ENCODE results near the gene DDX42. TPM values are rescaled to one million over a fixed set of nuclear protein-coding genes. Genes with fewer than 3 reads are reported as not detected.

Gene DDX42
- total and polyA plus RNA-seq, 9 of the 15 experiments (the other 6 are each of a cell fraction or from before 2014, with no cell fraction given) = 16.5 to 149 (median 87.6) TPM

DNA sequence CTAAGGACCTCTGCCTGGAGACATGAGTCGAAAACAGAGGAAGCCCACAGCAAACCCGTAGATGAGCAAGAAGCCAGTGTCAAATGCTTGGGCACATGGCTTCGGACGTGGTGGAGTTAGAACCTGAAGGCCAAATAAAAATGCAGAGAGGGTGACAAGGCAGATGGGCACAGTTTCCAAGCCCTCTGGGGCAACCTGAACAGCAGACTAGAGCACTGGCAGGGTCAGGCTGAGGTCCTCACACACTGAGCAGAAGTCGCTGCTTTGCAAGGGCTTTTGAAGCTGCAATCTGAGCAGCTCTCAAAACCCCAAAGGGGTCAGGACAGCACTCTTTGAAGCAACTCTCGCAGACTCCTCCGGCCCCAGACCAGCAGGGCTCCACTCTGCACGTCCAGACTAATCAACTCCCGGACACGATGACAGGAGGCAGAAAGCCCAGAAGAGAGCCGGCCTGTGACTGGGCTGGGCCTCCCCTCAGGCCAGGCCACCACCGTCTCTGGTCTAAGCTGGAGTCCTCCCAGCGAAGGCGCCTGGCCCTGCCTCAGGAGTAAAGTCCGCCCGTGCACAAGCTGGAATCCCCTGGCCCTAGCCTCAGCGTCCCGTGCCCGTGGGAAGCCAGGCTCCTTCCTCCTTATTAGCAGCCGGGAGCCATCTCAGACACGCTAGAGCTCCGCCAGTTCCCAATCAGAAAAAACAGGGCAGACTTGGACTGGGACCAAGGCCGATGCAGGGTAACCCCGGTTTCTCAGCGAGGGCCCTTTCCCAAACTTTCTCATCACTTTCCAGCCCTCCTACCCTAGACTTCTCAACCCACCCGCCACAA is 67.6 kb downstream of the DDX42 start (continued):
- TF ChIP-seq PBX2 (CRISPR knock-in tag; IDR thresholded peaks at IDR 0.05; ENCODE audit: low read depth) = no peak
- no peak for TF ChIP-seq PBX2 (tag; conservative IDR thresholded peaks at IDR 0.05; ENCODE audit: low read depth)
- TF ChIP-seq SAP30 (IDR thresholded peaks at IDR 0.05; ENCODE audit: borderline replicate concordance, insufficient read depth, low read depth, low read length, poor library complexity, severe bottlenecking) = no peak
- TF ChIP-seq TAF1 (IDR thresholded peaks at IDR 0.05; ENCODE audit: control insufficient read depth, extremely low read depth, insufficient read depth, low read length, severe bottlenecking) = peak; percentile 24
- TF ChIP-seq RBFOX2 (IDR thresholded peaks at IDR 0.05; ENCODE audit: low read depth, low read length) = no peak
- TF ChIP-seq, protein P1, sequence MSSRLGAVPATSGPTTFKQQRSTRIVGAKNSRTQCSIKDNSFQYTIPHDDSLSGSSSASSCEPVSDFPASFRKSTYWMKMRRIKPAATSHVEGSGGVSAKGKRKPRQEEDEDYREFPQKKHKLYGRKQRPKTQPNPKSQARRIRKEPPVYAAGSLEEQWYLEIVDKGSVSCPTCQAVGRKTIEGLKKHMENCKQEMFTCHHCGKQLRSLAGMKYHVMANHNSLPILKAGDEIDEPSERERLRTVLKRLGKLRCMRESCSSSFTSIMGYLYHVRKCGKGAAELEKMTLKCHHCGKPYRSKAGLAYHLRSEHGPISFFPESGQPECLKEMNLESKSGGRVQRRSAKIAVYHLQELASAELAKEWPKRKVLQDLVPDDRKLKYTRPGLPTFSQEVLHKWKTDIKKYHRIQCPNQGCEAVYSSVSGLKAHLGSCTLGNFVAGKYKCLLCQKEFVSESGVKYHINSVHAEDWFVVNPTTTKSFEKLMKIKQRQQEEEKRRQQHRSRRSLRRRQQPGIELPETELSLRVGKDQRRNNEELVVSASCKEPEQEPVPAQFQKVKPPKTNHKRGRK (tag; IDR thresholded peaks at IDR 0.05) = no peak
- TF ChIP-seq SMARCC2 (IDR thresholded peaks at IDR 0.05; ENCODE audit: low read depth) = no peak
- TF ChIP-seq SPI1 (IDR thresholded peaks at IDR 0.05; ENCODE audit: borderline replicate concordance, low read depth, low read length) = no peak
- TF ChIP-seq SLC30A9 (CRISPR knock-in tag; IDR thresholded peaks at IDR 0.05) = no peak
- no peak for TF ChIP-seq ARID1B (IDR thresholded peaks at IDR 0.05)
- no peak for TF ChIP-seq ZNF347 (CRISPR knock-in tag; IDR thresholded peaks at IDR 0.05; ENCODE audit: low read depth)
- no peak for TF ChIP-seq RBM34 (IDR thresholded peaks at IDR 0.05; ENCODE audit: borderline replicate concordance, insufficient read depth, low read length)
- TF ChIP-seq PCBP2 (IDR thresholded peaks at IDR 0.05; ENCODE audit: low read depth, low read length, poor library complexity, severe bottlenecking) = no peak
- TF ChIP-seq ZNF431 (CRISPR knock-in tag; IDR thresholded peaks at IDR 0.05) = no peak
- TF ChIP-seq KAT2B (IDR thresholded peaks at IDR 0.05; ENCODE audit: low read depth, low read length) = no peak
- TF ChIP-seq SIN3A (IDR thresholded peaks at IDR 0.05; ENCODE audit: borderline replicate concordance in 2 of 2, control insufficient read depth in 1 of 2, low read depth in 2 of 2, low read length in 2 of 2) = peak; percentile 53; a peak in 1 of 4 replicates
- no peak for TF ChIP-seq MTA2 (IDR thresholded peaks at IDR 0.05; ENCODE audit: low read depth)
- no peak for TF ChIP-seq FOXP1 (CRISPR knock-in tag; IDR thresholded peaks at IDR 0.05)
- TF ChIP-seq DIDO1 (tag; IDR thresholded peaks at IDR 0.05; ENCODE audit: low read depth) = no peak
- peak; percentile 75; the same call in 1 of the 2 replicates for TF ChIP-seq KAT7 (CRISPR knock-in tag; IDR thresholded peaks at IDR 0.05; ENCODE audit: borderline replicate concordance)
- no peak for TF ChIP-seq ZC3H8 (IDR thresholded peaks at IDR 0.05)
- no peak for TF ChIP-seq ZFPM2 (CRISPR knock-in tag; IDR thresholded peaks at IDR 0.05)
- TF ChIP-seq CBX1 (IDR thresholded peaks at IDR 0.05; ENCODE audit: low read depth) = no peak
- TF ChIP-seq KDM5B (IDR thresholded peaks at IDR 0.05; ENCODE audit: insufficient replicate concordance, low read depth, low read length) = peak; percentile 17
- TF ChIP-seq XRCC5 (IDR thresholded peaks at IDR 0.05; ENCODE audit: low read depth, low read length) = no peak
